ENCODE measurements around the gene PLCH2.

The PLCH2 gene

GRCh38 chr1:2502210-2502609 is 26.1 kb downstream of the PLCH2 start:
- DNase-seq = no peak

GRCh38 chr1:2502661-2503553 is 26.8 kb downstream of the PLCH2 start:
- DNase-seq = no peak

DNA sequence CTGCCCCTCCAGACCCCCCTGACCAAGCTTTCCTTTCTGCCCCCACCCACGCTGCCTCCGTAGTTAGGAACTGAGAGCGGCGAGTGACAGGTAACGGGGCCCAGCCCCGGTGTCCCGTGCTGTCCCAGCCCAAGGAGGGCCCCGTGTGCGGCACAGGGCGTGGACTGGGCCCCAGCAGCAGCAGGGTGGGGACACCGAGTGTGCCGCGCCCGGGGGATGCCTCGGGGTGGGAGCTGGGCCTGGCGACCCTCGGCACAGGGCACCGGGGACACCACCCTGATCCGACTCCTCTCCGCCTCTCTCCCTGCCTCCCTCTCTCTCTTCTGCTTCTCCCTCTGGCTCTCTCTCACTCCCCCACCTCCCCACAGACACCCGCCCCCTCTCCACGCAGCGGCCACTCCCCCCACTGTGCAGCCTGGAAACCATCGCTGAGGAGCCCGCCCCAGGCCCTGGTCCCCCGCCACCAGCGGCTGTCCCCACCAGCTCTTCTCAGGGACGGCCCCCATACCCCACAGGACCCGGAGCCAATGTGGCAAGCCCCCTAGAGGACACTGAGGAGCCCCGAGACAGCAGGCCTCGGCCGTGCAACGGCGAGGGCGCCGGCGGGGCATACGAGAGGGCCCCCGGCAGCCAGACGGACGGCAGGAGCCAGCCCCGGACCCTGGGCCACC is 27.6 kb downstream of the PLCH2 start:
- DNase-seq = no peak

GRCh38 chr1:2504225-2504948 is 28.3 kb downstream of the PLCH2 start:
- no peak for DNase-seq

- no peak for DNase-seq
These were observed 28.8 kb downstream of the PLCH2 start for GRCh38 chr1:2504949-2505272.

DNA sequence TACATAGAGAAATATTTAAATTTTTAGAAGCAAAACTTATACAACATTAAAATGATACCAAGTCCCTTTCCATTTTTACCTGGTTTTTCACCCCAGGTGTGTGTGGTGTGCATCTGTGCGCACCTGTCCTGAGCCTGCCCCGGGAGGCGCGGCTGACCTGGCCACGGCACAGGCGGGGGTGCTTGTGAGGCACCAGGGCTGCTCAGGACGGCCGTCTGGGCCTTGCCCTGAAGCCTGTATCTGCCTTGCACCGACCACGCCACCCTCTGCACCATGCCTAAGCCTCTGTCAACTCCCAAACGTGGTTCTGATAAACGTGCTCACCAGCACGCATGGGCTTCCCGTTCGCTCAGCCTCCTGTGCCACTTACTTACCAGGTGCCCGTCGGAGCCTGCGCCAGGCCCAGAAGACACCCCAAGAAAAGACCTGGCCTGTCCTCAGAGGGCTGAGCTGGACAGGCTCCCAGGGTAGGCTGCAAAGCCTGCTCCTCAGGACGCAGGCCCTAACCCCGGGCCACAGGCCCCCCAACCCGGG is 29.4 kb downstream of the PLCH2 start:
- DNase-seq = no peak

DNA sequence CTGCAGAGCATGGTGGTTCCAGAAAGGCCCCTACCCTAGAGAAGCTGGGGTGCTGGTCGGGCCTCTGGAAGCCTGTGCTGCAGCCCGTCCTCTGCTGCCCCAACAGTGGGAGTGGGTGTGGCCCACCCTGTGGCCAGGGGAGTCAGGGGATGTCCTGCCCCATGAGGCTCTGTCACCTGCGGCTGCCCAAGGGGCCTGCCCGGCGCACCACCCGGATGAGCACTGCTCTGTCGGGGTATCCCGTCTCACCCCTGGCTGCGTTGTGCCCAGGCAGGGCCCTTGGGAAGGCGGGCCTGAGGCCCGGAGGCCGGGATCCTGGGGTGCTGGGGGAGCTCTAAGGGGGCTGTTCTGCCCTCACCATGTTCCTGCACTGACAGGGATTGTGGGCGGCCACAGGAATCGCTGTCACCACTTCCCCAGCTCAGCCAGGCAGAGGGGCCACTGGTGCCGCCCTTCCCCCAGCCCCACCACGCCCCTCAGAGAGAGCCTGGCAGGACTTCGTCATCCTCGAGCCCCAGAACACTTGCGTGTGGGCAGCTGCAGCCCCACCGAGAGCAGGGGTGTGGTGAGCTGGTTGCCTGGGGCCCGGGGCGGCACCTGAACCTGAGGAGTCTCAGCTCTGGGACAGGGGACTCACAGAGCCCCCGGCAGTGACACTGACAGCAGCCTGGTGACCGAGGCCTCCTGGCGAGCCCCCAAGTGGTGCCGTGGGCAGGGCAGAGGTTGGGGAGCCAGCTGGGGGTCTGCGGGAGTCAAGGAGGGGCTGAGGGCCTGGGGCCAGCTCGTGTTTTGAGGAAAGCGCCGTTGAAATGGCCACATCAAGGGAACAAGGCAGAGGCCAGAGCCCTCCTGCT is 30.1 kb downstream of the PLCH2 start:
- peak; percentile 52 for DNase-seq

DNA sequence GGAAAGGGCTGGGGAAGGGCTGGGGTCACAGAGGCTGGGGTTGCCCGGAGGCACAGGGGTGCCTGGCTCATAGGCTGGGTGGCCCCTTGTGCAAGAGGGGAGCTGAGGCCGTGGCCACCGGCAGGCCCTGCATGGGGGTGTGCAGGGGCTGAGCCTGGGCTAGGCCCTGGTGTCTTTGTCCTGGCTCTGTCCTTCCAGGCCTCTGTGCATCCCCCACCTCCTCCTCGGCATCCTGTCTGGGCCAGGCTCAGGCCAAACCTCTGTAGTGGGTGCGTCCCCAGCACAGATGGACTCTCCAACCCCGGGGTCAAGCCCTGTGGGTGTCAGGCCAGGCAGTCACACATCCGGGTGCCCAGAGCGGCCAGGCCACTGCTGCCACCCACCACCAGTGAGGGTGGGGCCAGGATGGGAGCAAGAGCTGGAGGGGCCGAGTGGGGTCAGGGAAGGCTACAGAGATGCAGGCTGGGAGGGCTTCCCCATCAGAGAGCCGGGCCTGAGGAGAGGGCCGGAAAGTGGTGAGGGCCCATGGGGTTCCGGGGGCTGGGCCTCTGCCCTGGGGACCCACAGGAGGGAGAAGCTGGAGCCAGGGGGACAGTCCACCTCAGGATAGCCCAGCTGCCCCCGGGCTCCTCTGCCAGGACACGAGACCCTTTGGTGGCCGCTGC is 30.9 kb downstream of the PLCH2 start:
- no peak for DNase-seq

DNA sequence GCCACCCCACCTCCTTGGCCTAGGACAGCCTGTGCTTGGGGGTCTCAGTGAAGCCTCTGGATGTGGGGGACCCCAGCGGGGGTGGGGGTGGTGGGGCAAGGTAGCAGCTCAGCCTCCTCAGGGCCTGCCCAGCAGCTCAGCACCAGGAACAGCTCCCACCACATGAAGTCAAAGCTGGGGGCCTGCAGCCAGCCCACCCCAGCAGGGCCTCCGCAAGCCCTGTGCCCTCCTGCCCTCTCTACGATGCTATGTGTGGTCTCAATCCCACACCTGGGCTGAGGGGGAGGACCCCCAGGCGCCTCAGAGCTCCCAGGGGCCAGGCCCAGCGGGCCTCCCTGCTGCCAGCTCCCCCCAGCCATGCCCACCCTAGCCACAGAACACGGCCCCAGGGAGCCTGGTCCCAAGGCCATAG is 31.7 kb downstream of the PLCH2 start:
- DNase-seq = no peak

- DNase-seq = no peak
These were observed 32.1 kb downstream of the PLCH2 start for GRCh38 chr1:2508180-2508579.

GRCh38 chr1:2508751-2509150 is 32.7 kb downstream of the PLCH2 start:
- DNase-seq = no peak

GRCh38 chr1:2509589-2509988 is 33.5 kb downstream of the PLCH2 start:
- DNase-seq = no peak

DNA sequence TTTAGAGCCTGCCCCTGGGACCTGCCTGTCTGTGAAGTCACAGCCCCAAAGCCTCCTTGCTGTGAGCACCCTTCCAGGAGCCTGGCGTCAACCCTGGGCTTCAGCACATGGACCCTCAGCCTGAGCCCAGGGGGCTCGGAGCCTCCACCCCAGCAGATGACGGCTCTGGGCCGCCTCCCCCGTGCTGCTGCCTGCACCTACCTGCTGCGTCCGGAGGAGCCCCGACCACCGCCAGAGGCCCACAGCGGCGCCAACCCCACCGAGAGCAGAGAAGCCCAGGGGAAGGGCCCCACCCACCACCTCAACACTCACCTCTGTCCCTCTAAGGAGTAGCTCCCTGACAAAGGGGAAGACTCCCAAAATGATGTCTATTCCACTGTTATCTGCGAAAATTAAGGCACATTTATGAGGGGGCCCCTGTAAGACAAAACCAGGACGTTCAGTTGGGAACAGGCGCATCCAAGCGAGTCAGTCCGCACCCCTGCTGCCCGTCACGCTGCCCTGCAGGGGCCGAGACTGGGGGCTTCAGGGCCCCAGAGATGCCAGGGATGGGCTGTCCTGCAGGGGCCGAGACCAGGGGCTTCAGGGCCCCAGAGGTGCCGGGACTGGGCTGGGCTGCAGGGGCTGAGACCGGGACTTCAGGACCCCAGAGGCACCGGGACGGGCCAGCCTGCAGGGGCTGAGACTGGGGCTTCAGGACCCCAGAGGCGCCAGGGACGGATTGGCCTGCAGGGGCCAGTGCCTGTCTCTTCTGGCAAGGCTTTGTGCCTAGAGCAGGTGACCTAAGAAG is 34.5 kb downstream of the PLCH2 start:
- DNase-seq = no peak

DNA sequence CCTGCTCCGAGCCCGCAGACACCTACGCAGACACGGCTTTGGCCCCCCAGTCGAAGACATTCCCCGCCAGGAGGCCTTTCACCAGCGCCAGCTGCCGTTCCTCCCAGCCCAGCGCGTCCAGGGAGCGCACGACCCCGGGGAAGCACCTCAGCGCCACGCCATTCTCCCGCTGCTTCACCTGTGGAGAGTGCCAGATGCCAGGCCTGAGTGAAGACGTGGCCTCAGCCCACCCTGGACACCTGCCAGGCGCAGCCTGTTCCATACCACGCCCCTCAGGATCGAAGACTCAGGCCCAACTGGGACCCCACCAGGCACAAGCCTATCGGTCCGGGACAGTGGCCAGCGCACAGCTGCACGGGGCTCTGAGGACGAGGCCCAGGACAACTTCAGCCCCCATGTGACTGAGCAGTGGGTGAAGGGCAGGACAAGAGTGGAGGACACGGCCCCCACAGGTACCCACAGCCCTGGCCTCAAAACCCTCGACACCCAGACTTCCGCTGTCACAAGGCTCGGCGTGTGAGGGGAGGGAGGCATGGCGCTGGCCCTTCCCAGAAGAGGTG is 36.9 kb downstream of the PLCH2 start:
- no peak for DNase-seq

GRCh38 chr1:2513939-2514652 is 38.0 kb downstream of the PLCH2 start:
- no peak for DNase-seq

DNA sequence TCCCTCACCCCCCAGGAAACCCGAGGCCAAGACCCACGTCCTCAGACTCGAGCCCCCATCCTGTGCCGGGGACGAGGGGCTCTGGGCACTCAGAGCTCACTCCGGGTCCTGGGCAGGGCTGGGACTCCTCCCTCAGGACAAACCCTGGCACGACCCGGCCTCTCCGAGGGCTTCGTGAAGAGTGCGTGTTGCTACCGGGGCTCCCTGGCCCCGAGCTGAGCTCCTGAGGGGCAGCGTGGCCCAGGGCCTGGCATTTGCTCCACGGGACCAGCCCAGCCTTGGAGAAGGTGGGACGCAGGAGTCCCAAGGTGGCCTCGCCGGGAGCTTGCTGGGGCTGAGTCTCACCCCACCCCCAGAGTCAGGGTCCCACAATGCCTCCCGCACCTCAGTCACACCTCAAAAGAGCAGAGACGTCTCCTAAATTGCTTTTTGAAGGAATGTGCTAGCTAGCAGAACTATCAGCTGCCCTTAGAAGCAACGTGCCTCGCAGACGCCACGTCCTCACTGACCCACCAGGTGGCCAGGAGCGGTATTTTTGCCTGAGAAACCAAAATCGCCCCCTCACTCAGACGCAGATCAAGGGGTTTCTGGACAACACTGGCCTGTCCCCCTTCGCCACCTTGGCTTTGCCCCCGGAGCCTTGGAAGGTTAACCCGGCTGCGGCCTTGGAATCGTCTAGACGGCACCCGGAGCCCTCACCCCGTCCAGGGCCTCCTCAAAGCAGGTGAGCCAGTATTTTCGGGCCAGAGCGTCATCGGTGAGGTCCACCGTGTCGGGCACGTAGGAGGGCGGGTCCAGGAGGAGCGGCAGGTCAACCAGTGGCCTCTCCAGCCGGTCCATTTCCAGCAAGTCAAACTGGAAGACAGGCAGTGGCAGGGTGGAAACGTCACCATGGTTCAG is 39.0 kb downstream of the PLCH2 start:
- DNase-seq = no peak

GRCh38 chr1:2515763-2516080 is 39.6 kb downstream of the PLCH2 start:
- DNase-seq = no peak

GRCh38 chr1:2516124-2516523 is 40.0 kb downstream of the PLCH2 start:
- no peak for DNase-seq

DNA sequence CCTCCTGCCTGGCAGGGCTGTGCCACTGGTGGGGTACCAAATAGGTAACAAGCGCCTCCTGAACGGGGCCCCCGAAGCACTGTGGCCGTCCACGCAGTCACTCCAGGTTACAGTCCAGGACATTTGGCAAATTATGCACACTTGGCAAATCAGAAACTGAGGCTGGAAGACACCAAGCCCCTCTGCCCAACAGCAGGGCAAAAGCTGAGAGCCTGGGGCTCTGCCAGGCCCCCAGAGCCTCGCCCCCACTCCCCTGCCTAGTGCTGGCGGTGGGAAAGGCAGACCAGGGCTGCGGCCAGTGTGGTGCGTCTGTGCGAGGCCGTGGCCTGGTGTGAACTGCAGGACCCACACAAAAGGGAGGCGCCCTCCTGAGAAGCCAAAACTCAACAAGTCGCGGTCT is 40.9 kb downstream of the PLCH2 start:
- no peak for DNase-seq
